ENCODE results near the gene GSTM4. TPM values are rescaled to one million over a fixed set of nuclear protein-coding genes. Genes with fewer than 3 reads are reported as not detected.

The GSTM4 gene
- total and polyA plus RNA-seq, 2 of the 8 experiments (the other 6 are each of a cell fraction or from before 2014, with no cell fraction given) = 11.3 to 31.4 TPM

DNA sequence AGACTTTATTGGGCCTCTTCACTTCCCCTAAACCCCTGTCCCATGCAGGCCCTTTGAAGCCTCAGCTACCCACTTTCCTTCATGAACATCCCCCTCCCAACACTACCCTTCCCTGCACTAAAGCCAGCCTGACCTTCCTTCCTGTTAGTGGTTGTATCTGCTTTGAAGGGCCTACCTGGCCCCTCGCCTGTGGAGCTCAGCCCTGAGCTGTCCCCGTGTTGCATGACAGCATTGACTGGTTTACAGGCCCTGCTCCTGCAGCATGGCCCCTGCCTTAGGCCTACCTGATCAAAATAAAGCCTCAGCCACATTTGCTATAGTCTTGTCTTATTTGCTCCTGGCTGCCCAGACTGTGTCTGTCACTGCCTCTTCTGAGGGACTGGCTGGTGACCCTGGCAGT, 5.5 kb downstream of the GSTM4 start:
- Histone ChIP-seq H3K27me3 (replicated peaks in 1 of 4; ENCODE audit: control insufficient read depth in 3 of 4, extremely low read depth in 1 of 4, insufficient read depth in 3 of 4, low read length in 3 of 4) (no peaks in the 10 kb centered on the region), H2BK15ac (ENCODE audit: low read length) (no peak overlapping the region), H2AFZ (ENCODE audit: low read length) (no peak overlapping the region), H3K4me1 (replicated peaks in 1 of 4; ENCODE audit: control insufficient read depth in 3 of 4, insufficient read depth in 4 of 4, low read length in 3 of 4) (no peaks in the 10 kb centered on the region), H3K36me3 (ENCODE audit: control insufficient read depth in 2 of 4, insufficient read depth in 4 of 4, low read length in 3 of 4) (no peaks in the 10 kb centered on the region), H3K79me2 (ENCODE audit: control insufficient read depth in 1 of 2, insufficient read depth in 2 of 2, low read length in 2 of 2) (no peaks in the 10 kb centered on the region), H4K8ac (ENCODE audit: extremely low read depth, insufficient read depth, low read length) (no peak overlapping the region), H3K14ac (ENCODE audit: insufficient read length) (no peak overlapping the region), H3K9me3 (ENCODE audit: insufficient read depth in 2 of 2, low read depth in 1 of 2, low read length in 1 of 2) (no peaks in the 10 kb centered on the region), H3K27ac (ENCODE audit: low read depth, low read length) (no peak overlapping the region), H3K9ac (replicated peaks in 1 of 4; ENCODE audit: extremely low read depth in 1 of 4, low read depth in 3 of 4, low read length in 3 of 4) (no peak overlapping the region), H2BK12ac (ENCODE audit: low read depth, low read length) (no peak overlapping the region), H3K4me3 (ENCODE audit: extremely low read depth in 1 of 4, insufficient read depth in 2 of 4, low read depth in 3 of 4, low read length in 4 of 4) (no peak overlapping the region), H2AK5ac (ENCODE audit: low read depth, low read length) (no peak overlapping the region), H3K4ac (replicated peaks; ENCODE audit: insufficient read length, low read depth, low read length) (no peak overlapping the region), H2BK5ac (ENCODE audit: low read depth, low read length) (no peak overlapping the region), H2BK120ac (replicated peaks; ENCODE audit: low read depth, low read length) (no peak overlapping the region), H3K18ac (ENCODE audit: extremely low read depth, low read length) (no peak overlapping the region), H4K5ac (ENCODE audit: insufficient read length, low read depth, low read length) (no peak overlapping the region), H3K56ac (replicated peaks; ENCODE audit: insufficient read length, low read depth, low read length) (no peak overlapping the region), H2BK20ac (ENCODE audit: low read length) (no peak overlapping the region), H4K20me1 (replicated peaks in 1 of 2; ENCODE audit: control insufficient read depth in 1 of 2, insufficient read depth in 2 of 2, low read length in 2 of 2) (no peaks in the 10 kb centered on the region), H4K91ac (replicated peaks; ENCODE audit: insufficient read length, low read length) (no peak overlapping the region), H3K4me2 (ENCODE audit: insufficient read depth in 1 of 2, low read depth in 2 of 2, low read length in 2 of 2) (no peak overlapping the region), H3K23ac (ENCODE audit: insufficient read length) (no peak overlapping the region), H3K23me2 (ENCODE audit: low read depth, low read length) (peaks cover under 1% of the 10 kb centered on the region; the same call in 1 of the 2 replicates), H3K79me1 (ENCODE audit: low read depth, low read length) (no peaks in the 10 kb centered on the region)
- ChIA-PET POLR2A (ENCODE audit: partially characterized antibody) (interaction anchor here (1.0 kb wide), 1 partner anchor 178 kb away, joined by 4 read pairs; the partner anchor contains the start of gene ATXN7L2), CTCF (ENCODE audit: partially characterized antibody) (interaction anchor here (0.7 to 3.8 kb wide), 9 partner anchors 10 to 129 kb away, joined by 3 to 24 read pairs (median 4); no protein-coding TSS in a partner anchor)
- no peak for DNase-seq (ENCODE audit: low read depth in 1 of 2, low spot score in 2 of 2)
- no peak for FAIRE-seq
- WGBS, 2 experiments (ENCODE audit: extremely low coverage in 1 of 2, insufficient coverage in 1 of 2, insufficient read length in 1 of 2, insufficient replicate concordance in 2 of 2, low coverage in 1 of 2, low lambda C conversion rate in 2 of 2, missing lambda C conversion rate in 1 of 2) = 87% methylated on average over 2 of the region's 2 CpGs; no CpG with 5 or more reads in 1 of the 2 experiments
- TF ChIP-seq SUZ12 (IDR thresholded peaks at IDR 0.05; ENCODE audit: low read length) = no peak
- TF ChIP-seq GTF2F1 (IDR thresholded peaks at IDR 0.05; ENCODE audit: borderline replicate concordance, low read depth, low read length) = no peak
- no peak for TF ChIP-seq JUN (IDR thresholded peaks at IDR 0.05; ENCODE audit: low read depth, low read length)
- TF ChIP-seq TAF7 (optimal IDR thresholded peaks at IDR 0.05; ENCODE audit: borderline replicate concordance, low read depth, low read length) = no peak
- no peak for TF ChIP-seq RXRA (IDR thresholded peaks at IDR 0.05; ENCODE audit: insufficient read depth, low read depth, low read length)
- no peak for TF ChIP-seq CHD1 (IDR thresholded peaks at IDR 0.05; ENCODE audit: low read depth, low read length)
- TF ChIP-seq ATF3 (IDR thresholded peaks at IDR 0.05; ENCODE audit: insufficient read depth, low read depth, low read length) = no peak
- TF ChIP-seq, protein P1, sequence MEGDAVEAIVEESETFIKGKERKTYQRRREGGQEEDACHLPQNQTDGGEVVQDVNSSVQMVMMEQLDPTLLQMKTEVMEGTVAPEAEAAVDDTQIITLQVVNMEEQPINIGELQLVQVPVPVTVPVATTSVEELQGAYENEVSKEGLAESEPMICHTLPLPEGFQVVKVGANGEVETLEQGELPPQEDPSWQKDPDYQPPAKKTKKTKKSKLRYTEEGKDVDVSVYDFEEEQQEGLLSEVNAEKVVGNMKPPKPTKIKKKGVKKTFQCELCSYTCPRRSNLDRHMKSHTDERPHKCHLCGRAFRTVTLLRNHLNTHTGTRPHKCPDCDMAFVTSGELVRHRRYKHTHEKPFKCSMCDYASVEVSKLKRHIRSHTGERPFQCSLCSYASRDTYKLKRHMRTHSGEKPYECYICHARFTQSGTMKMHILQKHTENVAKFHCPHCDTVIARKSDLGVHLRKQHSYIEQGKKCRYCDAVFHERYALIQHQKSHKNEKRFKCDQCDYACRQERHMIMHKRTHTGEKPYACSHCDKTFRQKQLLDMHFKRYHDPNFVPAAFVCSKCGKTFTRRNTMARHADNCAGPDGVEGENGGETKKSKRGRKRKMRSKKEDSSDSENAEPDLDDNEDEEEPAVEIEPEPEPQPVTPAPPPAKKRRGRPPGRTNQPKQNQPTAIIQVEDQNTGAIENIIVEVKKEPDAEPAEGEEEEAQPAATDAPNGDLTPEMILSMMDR (IDR thresholded peaks at IDR 0.05; ENCODE audit: control extremely low read depth in 1 of 3, insufficient read depth in 1 of 3, low read depth in 1 of 3, low read length in 3 of 3) = no peak
- TF ChIP-seq POU5F1 (IDR thresholded peaks at IDR 0.05; ENCODE audit: low read depth, low read length) = no peak
